Central memory CD4-positive, alpha-beta T cell (primary cell): ENCODE data around the gene MOSMO.
"Not testable (repeated sequence)": the region's sequence is repeated elsewhere in the genome, so short reads cannot be mapped to it uniquely, and the experiment has no call there.

Source experiments
- DNase-seq: peaks from one replicate; pipeline ENCODE4 v3.0.0; 2022

Gene MOSMO

DNA sequence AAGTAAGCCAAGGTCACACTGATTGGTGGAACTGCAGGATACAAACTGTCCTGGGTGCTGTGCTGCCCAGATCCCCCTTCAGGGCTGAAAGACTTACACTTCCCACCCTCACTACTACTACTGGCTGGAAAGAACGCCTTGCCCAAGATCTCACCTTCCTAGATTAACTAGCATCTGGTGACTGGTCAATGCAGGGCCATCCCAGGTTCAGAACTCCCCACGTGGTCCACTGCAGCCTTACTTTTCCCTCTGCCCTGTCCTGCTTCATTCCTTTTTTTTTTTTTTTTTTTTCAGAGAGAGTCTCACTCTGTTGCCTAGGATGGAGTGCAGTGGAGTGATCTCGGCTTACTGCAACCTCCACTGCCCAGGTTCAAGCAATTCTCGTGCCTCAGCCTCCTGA is 4.7 kb upstream of the MOSMO start:
- no peak for DNase-seq

- DNase-seq = no peak
Observed at GRCh38 chr16:22004341-22004740, 3.6 kb upstream of the MOSMO start.

- no peak for DNase-seq
Observed at GRCh38 chr16:22005746-22006145, 2.2 kb upstream of the MOSMO start.

DNA sequence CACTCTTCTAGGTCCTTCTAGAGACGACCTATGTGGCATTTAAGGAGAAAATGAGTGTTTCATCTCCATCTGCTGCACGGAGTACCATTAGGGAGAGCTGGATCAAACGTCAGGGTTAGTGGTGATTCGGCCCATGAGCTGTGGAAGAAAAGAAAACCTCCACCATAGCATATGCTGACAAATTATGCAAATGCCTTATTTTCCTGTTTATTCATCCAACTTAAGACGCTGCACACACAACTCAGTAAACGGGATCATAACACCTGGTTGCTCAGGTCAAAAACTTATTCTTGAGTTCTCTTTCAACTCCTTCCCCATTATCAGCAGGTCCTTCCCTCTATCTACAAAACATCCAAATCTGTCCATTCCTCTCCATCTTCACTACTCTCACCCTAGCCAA is 1.3 kb upstream of the MOSMO start:
- no peak for DNase-seq

GRCh38 chr16:22007159-22007508 is 777 bp upstream of the MOSMO start:
- no peak for DNase-seq

- no peak for DNase-seq
Observed at GRCh38 chr16:22008215-22009059, 526 bp downstream of the MOSMO start.

- no peak for DNase-seq
Observed at GRCh38 chr16:22010902-22011301, 3.0 kb downstream of the MOSMO start.

DNA sequence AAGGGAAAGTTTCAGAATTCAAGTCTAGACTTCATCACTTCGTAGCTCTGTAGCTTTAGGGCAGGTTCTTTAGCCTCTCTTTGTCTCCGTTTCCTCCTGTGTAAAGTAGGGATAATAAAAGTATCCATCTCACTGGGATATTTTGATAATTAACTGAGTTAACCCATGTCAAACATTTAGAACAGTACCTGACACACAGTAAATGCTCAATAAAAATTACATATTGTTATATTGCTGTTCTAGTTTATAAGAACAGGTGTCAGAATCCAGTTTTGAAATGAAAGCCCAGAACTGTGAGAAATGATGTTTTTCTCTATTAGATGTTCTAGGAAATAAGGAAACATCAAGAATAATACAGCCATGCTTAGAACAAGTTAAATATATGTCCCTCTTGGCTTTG is 4.3 kb downstream of the MOSMO start:
- no peak for DNase-seq

DNA sequence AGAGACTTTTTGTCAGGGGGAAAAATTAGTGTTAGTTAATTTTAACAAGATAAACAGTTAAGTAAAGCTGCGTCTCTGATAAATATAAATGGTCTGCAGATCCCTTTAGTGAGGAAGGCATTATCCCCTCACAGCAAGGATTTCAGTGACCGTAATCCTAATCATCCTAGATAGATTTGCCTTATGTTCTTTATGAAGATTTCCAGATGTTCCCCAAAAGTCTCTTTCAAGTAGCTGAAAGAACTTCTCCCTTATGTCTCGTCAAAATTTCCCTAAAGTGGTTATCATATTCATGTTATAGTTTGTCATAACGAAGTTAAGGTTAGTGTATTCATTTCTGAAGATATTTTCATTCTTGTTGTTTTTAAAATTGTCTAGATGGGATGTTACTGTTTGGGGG is 5.6 kb downstream of the MOSMO start:
- DNase-seq = no peak

GRCh38 chr16:22014271-22014873 is 6.5 kb downstream of the MOSMO start:
- DNase-seq = no peak

- no peak for DNase-seq
Observed at GRCh38 chr16:22016927-22017326, 9.0 kb downstream of the MOSMO start.

GRCh38 chr16:22018559-22018958 is 10.6 kb downstream of the MOSMO start:
- no peak for DNase-seq

GRCh38 chr16:22022151-22022550 is 14.2 kb downstream of the MOSMO start:
- DNase-seq = no peak

GRCh38 chr16:22023505-22023904 is 15.6 kb downstream of the MOSMO start:
- no peak for DNase-seq

DNA sequence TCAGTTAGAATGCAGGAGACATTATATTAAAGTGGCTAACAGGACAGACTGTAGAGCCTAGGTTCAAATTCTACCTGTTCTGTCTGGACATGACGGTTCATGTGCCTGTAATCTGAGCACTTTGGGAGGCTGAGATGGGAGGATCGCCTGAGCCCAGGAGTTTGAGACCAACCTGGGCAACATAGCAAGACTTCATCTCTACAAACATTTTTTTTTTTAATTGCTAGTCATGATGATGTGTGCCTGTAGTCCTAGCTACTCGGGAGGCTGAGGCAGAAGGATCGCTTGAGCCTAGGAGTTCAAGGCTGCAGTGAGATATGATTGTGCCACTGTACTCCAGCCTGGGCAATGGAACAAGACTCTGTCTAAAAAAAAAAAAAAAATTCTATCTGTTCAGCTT is 16.9 kb downstream of the MOSMO start:
- DNase-seq = not testable (repeated sequence)

GRCh38 chr16:22027633-22028032 is 19.7 kb downstream of the MOSMO start:
- DNase-seq = no peak

- DNase-seq = no peak
Observed at GRCh38 chr16:22029632-22030031, 21.7 kb downstream of the MOSMO start.

- no peak for DNase-seq
Observed at GRCh38 chr16:22030087-22030812, 22.3 kb downstream of the MOSMO start.

- DNase-seq = no peak
Observed at GRCh38 chr16:22031483-22032083, 23.7 kb downstream of the MOSMO start.

DNA sequence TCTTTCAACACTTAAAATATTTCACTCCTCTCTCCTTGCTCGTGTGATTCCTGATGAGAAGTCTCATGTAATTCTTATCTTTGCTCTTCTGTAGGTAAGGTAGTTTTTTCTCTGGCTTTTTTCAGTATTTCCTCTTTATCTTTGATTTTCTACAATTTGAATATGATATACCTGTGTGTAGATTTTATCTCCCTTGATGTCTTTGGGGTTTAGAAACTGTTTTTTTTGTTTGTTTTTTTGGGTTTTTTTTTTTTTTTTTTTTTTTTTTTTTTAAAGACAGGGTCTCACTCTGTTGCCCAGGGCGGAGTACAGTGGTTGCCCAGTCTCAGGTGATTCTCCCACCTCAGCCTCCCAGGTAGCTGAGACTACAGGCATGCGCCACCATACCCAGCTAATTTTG is 26.6 kb downstream of the MOSMO start:
- no peak for DNase-seq

DNA sequence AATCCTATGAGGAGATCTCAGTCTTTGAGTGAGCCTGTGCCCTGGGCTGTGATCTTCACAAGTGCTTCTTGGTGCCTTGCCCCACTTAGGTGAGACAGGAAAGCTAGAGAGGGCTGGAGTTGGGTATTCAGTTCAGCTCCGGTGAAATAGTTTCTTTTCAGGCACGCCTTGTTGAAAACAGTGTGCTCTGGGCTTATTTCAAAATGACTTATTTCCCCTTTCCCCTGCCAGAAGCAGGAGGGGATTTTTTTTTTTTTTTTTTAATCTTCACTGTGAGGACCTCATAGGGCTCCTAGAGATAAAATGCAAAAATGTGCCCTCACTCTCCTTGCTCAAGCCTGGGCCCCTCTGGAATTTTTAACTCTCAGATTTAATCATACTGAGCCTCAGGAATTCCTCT is 27.2 kb downstream of the MOSMO start:
- DNase-seq = no peak

DNA sequence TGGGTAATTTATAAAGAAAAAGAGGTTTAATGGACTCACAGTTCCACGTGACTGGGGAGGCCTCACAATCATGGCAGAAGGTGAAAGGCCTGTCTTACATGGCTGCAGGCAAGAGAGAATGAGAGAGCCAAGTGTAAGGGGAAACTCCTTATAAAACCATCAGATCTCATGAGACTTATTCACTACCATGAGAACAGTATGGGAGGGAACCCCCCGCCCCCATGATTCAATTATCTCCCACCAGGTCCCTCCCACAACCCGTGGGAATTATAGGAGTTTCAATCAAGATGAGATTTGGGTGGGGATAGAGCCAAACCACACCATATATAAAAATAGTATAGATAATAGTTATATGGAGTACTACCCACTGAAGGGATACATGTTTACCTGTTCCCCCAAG is 36.0 kb downstream of the MOSMO start:
- not testable (repeated sequence) for DNase-seq

DNA sequence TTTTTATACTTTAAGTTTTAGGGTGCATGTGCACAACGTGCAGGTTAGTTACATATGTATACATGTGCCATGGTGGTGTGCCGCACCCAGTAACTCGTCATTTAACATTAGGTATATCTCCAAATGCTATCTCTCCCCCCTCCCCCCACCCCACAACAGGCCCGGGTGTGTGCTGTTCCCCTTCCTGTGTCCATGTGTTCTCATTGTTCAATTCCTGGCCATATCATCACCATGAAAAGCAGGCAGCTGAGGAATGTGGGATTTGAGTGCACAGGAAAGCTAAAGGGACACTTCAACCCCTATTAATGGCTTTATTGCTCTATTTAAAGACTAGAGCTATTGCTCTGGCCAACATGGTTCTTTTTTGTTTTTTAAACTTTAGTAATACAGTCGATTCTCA is 38.0 kb downstream of the MOSMO start:
- DNase-seq = not testable (repeated sequence)

DNA sequence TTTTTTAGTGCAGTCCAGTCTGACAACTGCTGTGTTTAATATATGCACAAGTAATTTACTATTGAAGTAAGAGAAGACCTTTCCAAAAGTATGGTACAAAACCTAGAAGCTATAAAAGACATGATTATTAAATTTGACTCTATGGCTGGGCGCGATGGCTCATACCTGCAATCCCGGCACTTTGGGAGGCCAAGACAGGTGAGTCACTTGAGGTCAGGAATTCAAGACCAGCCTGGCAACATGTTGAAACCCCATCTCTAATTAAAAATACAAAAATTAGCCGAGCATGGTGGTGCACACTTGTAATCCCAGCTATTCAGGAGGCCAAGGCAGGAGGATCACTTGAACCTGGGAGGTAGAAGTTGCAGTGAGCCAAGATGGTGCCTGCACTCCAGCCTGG is 43.1 kb downstream of the MOSMO start:
- no peak for DNase-seq
